ENCODE data around the gene STMND1. TPM values are rescaled to one million over a fixed set of nuclear protein-coding genes. Genes with fewer than 3 reads are reported as not detected.
A peak's percentile ranks its signal among the peaks of the same experiment; 100 is the strongest.

STMND1 gene
- total RNA-seq, 1 donor from 2014 or later = not detected

- ATAC-seq (peak; percentile 84), DNase-seq (no peak)
- Histone ChIP-seq H3K4me3 (no peak overlapping the region), H3K27me3 (no peaks in the 10 kb centered on the region), H3K27ac (no peak overlapping the region), H3K36me3 (no peaks in the 10 kb centered on the region), H3K4me1 (no peaks in the 10 kb centered on the region), H3K9me3 (no peaks in the 10 kb centered on the region)
- TF ChIP-seq CTCF (IDR thresholded peaks at IDR 0.05) = no peak
- intact Hi-C loops (cut with DNase I) = no loop called here
Observed at GRCh38 chr6:17115251-17116116, 13.6 kb downstream of the STMND1 start.

- no peaks in the 10 kb centered on the region for H3K4me1 ChIP-seq
- TF ChIP-seq CTCF (IDR thresholded peaks at IDR 0.05) = no peak
- H3K27me3 ChIP-seq = no peaks in the 10 kb centered on the region
- intact Hi-C loops (cut with DNase I) = no loop called here
- DNase-seq (no peak), ATAC-seq (peak; percentile 65)
- H3K9me3 ChIP-seq = no peaks in the 10 kb centered on the region
- no peak overlapping the region for H3K27ac ChIP-seq
- H3K36me3 ChIP-seq = no peaks in the 10 kb centered on the region
- H3K4me3 ChIP-seq = no peak overlapping the region
Observed at GRCh38 chr6:17116117-17116440, 14.2 kb downstream of the STMND1 start.

GRCh38 chr6:17120019-17120418 lies 18.2 kb downstream of the STMND1 start:
- Histone ChIP-seq H3K4me1 (no peaks in the 10 kb centered on the region), H3K4me3 (no peak overlapping the region), H3K36me3 (no peaks in the 10 kb centered on the region), H3K9me3 (no peaks in the 10 kb centered on the region), H3K27me3 (no peaks in the 10 kb centered on the region), H3K27ac (no peak overlapping the region)
- intact Hi-C loops (cut with DNase I) = no loop called here
- DNase-seq (no peak), ATAC-seq (no peak)
- no peak for TF ChIP-seq CTCF (IDR thresholded peaks at IDR 0.05)

GRCh38 chr6:17125407-17125806 lies 23.6 kb downstream of the STMND1 start:
- Histone ChIP-seq H3K4me3 (no peak overlapping the region), H3K9me3 (no peaks in the 10 kb centered on the region), H3K36me3 (no peaks in the 10 kb centered on the region), H3K27ac (no peak overlapping the region), H3K27me3 (no peaks in the 10 kb centered on the region), H3K4me1 (no peaks in the 10 kb centered on the region)
- intact Hi-C loops (cut with DNase I) = no loop called here
- peak; percentile 81 for ATAC-seq
- DNase-seq = no peak
- no peak for TF ChIP-seq CTCF (IDR thresholded peaks at IDR 0.05)

- ATAC-seq (no peak), DNase-seq (no peak)
- Histone ChIP-seq H3K9me3 (no peaks in the 10 kb centered on the region), H3K27me3 (no peaks in the 10 kb centered on the region), H3K36me3 (no peaks in the 10 kb centered on the region), H3K4me3 (no peak overlapping the region), H3K27ac (no peak overlapping the region), H3K4me1 (no peaks in the 10 kb centered on the region)
- no peak for TF ChIP-seq CTCF (IDR thresholded peaks at IDR 0.05)
- intact Hi-C loops (cut with DNase I) = no loop called here
Observed at GRCh38 chr6:17130786-17131185, 28.9 kb downstream of the STMND1 start.
